GM12873 (cell line): ENCODE measurements around the gene RSPH1.

Source experiments
- TF ChIP-seq, protein P1 (sequence below): IDR thresholded peaks from 2 replicates; pipeline ENCODE4 v1.5.1; 2012; ENCODE audit warnings: low read depth, mild to moderate bottlenecking, moderate library complexity, low read length, control low read depth; ENCODE audit not compliant: insufficient read depth; ENCODE audit errors: missing control alignments

The RSPH1 gene

DNA sequence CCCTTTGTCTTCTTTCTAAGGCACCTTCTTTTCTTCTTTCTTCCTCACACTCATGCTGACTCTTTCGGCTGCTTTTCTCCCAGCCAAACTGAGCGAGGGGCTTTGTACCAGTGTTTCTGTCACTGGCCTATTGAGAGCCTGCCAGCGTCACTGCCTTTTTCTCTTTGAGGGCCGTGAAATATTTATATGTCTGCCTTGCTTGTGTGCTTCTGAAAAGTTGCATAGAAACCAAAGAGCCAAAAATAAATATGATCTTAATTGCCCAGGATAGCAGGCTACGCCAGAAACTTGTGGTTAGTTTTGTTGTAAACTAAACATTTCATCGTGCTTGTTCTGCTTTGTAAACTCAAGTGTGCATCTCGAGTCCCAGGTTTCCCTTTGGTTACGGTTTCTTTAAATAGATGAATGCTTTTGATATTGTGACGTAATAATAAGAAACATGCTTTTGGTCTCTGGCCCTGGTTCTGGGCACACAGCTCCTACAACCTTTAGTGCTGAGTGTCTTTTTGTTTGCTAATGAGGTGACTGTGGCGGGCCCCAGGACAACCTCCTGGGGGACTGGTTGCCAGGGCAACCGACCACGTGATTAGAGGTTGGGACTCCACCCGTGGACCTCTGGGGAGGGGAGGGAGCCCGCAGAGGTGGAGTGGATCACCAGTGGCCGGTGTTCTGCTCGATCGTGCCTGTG is 28.5 kb upstream of the RSPH1 start:
- TF ChIP-seq, protein P1, sequence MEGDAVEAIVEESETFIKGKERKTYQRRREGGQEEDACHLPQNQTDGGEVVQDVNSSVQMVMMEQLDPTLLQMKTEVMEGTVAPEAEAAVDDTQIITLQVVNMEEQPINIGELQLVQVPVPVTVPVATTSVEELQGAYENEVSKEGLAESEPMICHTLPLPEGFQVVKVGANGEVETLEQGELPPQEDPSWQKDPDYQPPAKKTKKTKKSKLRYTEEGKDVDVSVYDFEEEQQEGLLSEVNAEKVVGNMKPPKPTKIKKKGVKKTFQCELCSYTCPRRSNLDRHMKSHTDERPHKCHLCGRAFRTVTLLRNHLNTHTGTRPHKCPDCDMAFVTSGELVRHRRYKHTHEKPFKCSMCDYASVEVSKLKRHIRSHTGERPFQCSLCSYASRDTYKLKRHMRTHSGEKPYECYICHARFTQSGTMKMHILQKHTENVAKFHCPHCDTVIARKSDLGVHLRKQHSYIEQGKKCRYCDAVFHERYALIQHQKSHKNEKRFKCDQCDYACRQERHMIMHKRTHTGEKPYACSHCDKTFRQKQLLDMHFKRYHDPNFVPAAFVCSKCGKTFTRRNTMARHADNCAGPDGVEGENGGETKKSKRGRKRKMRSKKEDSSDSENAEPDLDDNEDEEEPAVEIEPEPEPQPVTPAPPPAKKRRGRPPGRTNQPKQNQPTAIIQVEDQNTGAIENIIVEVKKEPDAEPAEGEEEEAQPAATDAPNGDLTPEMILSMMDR: no peak

DNA sequence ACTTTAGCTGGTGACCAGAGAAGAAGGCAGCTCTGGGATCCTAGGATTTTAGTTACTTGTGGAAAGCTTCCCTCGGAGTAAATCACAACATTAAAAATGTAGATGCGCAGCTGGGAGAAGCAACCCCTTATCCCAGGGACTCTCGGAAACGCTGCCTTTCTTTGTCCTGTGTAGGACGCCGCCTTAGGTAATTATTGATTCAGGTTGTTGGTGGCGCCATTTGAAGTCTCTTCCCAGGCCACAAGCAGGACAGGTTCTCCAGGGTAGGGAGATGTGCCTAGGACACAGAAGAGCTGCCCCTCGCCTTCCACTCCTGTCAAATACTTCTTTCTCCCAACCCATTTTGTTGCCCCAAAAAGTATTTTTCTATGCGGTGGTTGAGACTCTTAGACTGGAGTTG is 27.9 kb upstream of the RSPH1 start:
- TF ChIP-seq, protein P1: no peak

DNA sequence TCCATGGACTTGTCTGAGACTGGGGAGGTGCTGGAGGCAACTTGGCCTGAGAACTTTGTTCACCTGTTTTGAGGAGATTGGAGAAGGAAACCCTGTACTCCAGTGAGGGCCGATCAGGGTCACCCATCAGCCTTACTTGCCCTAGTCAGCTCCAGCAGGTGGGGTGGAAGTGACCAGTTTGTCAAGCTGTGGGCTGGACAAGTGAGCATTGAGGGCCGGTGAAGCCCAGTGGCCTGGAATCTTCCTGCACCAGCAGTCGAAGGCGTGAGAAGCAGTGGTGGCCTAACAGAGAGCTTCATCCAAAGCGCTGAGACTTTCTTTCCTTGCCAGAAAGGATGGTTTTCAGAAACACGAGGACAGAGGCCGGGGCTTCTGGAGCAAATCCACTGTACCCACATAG is 27.2 kb upstream of the RSPH1 start:
- TF ChIP-seq, protein P1: no peak

DNA sequence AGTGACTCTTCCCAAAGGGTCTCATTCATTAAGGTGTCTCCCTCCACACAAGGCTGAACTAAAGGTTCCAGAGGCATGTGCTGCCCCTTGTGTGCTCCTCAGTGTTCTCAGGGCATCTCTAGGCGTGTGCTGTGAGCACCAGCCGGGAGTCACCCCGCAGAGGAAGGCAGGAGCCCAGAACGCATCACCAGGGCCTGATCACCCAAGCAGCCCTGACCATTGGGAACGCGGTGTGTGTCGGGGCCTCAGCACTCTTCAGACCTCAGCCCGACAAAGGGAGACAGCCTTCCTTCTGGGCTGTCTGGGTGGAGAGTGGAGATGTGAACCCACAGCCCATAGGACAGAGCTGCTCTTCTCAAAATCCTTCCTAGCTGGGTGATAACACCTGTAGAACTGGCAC is 26.7 kb upstream of the RSPH1 start:
- TF ChIP-seq, protein P1: no peak

DNA sequence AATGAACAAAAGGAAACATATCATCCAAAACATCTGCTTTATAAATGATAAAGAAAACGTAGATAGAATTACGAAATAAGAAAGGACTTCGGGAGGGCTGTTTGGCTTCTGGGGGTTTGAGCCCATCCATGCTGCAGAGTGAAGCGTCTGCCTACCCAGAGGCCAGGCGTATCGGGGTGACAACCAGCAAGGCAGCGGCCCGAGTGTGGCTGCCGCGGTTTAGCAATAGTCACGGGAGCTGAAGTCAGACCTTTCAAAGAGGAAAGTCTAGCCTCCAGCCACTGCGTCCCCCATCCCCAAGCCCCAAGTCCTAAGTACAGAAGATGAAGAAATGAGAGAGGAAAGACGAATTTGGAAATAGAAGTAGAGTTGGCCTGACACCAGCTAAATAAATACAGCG is 26.2 kb upstream of the RSPH1 start:
- TF ChIP-seq, protein P1: no peak

DNA sequence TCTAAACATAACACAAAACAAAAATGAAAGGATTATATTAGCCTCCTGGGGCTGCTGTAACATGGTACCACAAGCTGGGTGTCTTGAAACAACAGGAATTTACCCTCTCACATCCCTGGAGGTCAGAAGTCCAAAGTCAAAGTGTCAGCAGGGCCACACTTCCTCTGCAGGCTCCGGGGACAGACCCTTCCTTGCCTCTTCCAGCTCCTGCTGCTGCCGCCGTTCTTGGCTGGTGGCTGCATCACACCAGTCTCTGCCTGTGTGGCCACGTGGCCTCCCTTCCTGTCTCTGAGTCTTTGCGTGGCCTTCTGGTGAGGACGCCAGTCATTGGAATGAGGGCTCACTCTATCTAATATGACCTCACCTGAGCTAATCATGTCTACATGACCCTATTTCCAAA is 25.8 kb upstream of the RSPH1 start:
- TF ChIP-seq, protein P1: no peak

DNA sequence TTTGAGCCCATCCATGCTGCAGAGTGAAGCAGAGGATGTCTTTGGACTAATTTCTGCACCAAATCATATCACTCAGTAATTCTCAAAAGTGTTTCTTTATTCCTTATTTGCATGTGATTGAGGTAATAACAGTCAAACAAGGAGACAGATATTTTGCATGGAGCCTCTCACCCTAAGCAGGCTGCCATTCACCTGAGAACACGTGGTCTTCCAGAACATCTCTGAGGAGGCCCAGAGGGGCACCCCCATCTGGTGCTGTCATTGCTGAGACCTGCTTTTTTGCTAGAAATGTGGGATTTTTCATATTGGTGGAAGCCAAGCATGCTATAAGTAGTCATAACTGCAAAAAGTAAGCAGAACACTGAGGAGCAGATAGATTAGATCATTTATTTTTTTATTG is 25.4 kb upstream of the RSPH1 start:
- TF ChIP-seq, protein P1: no peak
